Activated CD8-positive, alpha-beta T cell treated with anti-CD3 and anti-CD28 coated beads for 36 hours (primary cell): Measurements from ENCODE around the gene PRPF18. TPM values are rescaled to one million over a fixed set of nuclear protein-coding genes. Genes with fewer than 3 reads are reported as not detected.

Experiments used
- ATAC-seq: fragments of 200-7000 bp; cut with Tn5 transposase; one replicate; pipeline ENCODE4 v1.10.0; 2021; ENCODE audit warnings: mild to moderate bottlenecking, moderate library complexity
- CTCF ChIA-PET: fragments of 350-600 bp; sonication (Branson Sonifier 250); formaldehyde crosslinking; loops from one replicate; lab custom pipeline; 2021; ENCODE audit warnings: antibody characterized with exemption; lab: Charles Lee
- POLR2A ChIA-PET: fragments of 350-600 bp; sonication (Branson Sonifier 250); formaldehyde crosslinking; loops from one replicate; lab custom pipeline; 2021; ENCODE audit warnings: antibody characterized with exemption; lab: Charles Lee
- DNase-seq: peaks from one replicate; pipeline ENCODE4 v3.0.0-alpha.2; 2020
- H3K27ac Mint-ChIP-seq: one replicate; pipeline ENCODE4 v1.8.0; 2021; ENCODE audit warnings: mild to moderate bottlenecking, mixed read lengths
- H3K27me3 Mint-ChIP-seq: one replicate; pipeline ENCODE4 v1.8.0; 2021; ENCODE audit warnings: mixed read lengths
- H3K36me3 Mint-ChIP-seq: one replicate; pipeline ENCODE4 v1.8.0; 2021; ENCODE audit warnings: low read depth, mixed read lengths
- H3K4me1 Mint-ChIP-seq: one replicate; pipeline ENCODE4 v1.8.0; 2021; ENCODE audit warnings: low read depth, mixed read lengths
- H3K4me3 Mint-ChIP-seq: one replicate; pipeline ENCODE4 v1.8.0; 2021; ENCODE audit warnings: mild to moderate bottlenecking, moderate library complexity, mixed read lengths
- H3K9me3 Mint-ChIP-seq: one replicate; pipeline ENCODE4 v1.8.0; 2021; ENCODE audit warnings: mixed read lengths
- CTCF ChIP-seq: fragments of 200-600 bp; IDR thresholded peaks from one replicate; pipeline ENCODE4 v1.8.0; 2022; ENCODE audit warnings: antibody characterized with exemption, mild to moderate bottlenecking
- intact Hi-C: fragments of 100-400 bp; cut with micrococcal nuclease; formaldehyde crosslinking; loops from one replicate; pipeline ENCODE4 v1.10.0; 2022
- total RNA-seq, 2 experiments: library from RNA; stranded (reverse); gene quantifications; one replicate each; pipeline ENCODE4 v1.2.3, GENCODE V29; 2021

PRPF18 gene
- total RNA-seq, 2 experiments from 2014 or later: 17.9 to 18.4 TPM

DNA sequence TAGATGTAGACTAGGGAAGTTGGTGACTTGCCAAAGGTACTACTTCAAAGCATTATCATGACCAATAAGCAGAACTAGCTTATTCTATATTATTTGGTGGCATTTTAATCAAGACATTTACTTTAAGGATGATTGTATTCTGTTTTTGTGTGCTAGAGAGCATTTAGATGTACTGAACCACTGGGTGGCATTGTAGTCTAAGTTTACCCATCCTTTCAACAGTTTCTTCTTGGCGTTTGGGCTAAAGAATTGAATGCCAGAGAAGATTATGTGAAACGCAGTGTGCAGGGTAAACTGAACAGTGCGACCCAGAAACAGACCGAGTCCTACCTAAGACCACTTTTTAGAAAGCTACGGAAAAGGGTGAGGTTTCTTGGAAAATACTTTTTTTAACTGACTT is 26.8 kb downstream of the PRPF18 start:
- TF ChIP-seq CTCF: no peak
- H3K9me3 Mint-ChIP-seq: no peaks in the 10 kb centered on the region
- DNase-seq (no peak), ATAC-seq (no peak)
- H3K4me1 Mint-ChIP-seq: no peaks in the 10 kb centered on the region
- intact Hi-C loops: no loop called here
- no peak overlapping the region for H3K27ac Mint-ChIP-seq
- no peak overlapping the region for H3K4me3 Mint-ChIP-seq
- POLR2A ChIA-PET: interaction anchor here (1.0 kb wide), 1 partner anchor 28 kb away, joined by 3 read pairs; no protein-coding TSS in a partner anchor
- H3K27me3 Mint-ChIP-seq: no peaks in the 10 kb centered on the region
- CTCF ChIA-PET: interaction anchor here (0.8 to 1.0 kb wide), 5 partner anchors 10 to 108 kb away, joined by 3 to 4 read pairs (median 3); no protein-coding TSS in a partner anchor
- H3K36me3 Mint-ChIP-seq: peaks cover 42% of the 10 kb centered on the region

DNA sequence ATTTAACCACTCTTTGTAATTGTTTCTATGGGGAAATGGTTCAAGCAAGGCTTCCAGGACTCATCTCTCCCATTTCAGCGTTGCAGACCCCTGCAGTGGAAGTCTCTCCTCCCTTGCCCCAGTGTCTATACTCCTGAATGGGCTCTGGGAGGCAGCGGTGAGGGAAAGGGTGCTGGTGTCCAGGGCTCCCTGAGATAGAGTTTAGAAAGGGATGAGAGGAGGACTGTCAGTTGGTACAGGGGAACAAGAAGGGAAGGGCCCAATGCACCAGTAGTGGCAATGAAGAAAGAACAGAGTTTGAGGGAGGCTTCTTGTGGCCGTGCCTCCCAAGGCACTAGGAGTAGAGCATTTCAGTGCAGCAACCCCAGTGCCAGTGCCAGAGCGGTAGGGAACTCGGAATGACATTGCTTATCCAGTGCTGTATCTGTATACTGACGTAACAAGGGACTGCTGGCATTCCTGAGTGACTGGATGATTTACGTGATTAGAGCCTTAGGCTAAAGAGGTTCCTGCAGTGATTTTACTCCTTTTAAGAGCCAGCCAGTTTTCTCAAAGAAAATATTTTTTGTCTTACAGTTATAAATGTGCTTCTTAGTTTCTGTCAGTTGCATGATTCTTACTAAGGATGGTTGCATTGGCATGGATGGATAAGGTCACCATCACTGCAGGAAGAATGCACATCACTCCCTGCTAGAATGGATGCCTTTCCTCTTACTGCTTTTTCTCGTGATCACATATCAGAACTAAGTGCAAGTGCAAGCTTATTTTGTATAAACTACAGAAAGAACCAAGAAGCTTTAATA is 28.0 kb downstream of the PRPF18 start:
- no peak for ATAC-seq
- peaks cover 45% of the 10 kb centered on the region for H3K36me3 Mint-ChIP-seq
- POLR2A ChIA-PET: interaction anchor here (1.1 kb wide), 1 partner anchor 11 kb away, joined by 6 read pairs; no protein-coding TSS in a partner anchor
- DNase-seq: no peak
- H3K27me3 Mint-ChIP-seq: no peaks in the 10 kb centered on the region
- intact Hi-C loops: no loop called here
- H3K4me3 Mint-ChIP-seq: no peak overlapping the region
- CTCF ChIA-PET: interaction anchor here (1.0 kb wide), 1 partner anchor 10 kb away, joined by 4 read pairs; no protein-coding TSS in a partner anchor
- H3K27ac Mint-ChIP-seq: no peak overlapping the region
- no peaks in the 10 kb centered on the region for H3K4me1 Mint-ChIP-seq
- no peaks in the 10 kb centered on the region for H3K9me3 Mint-ChIP-seq
- TF ChIP-seq CTCF: no peak

GRCh38 chr10:13615650-13616300 is 29.0 kb downstream of the PRPF18 start:
- DNase-seq: no peak
- no peaks in the 10 kb centered on the region for H3K9me3 Mint-ChIP-seq
- H3K27ac Mint-ChIP-seq: no peak overlapping the region
- no peaks in the 10 kb centered on the region for H3K4me1 Mint-ChIP-seq
- no peak overlapping the region for H3K4me3 Mint-ChIP-seq
- peaks cover 39% of the 10 kb centered on the region for H3K36me3 Mint-ChIP-seq
- ChIA-PET POLR2A (interaction anchor here (1.1 kb wide), 1 partner anchor 12 kb away, joined by 6 read pairs; no protein-coding TSS in a partner anchor), CTCF (interaction anchor here (1.0 kb wide), 2 partner anchors 11 to 44 kb away, joined by 3 to 4 read pairs; no protein-coding TSS in a partner anchor)
- no peak for ATAC-seq
- intact Hi-C loops: no loop called here
- no peak for TF ChIP-seq CTCF
- H3K27me3 Mint-ChIP-seq: no peaks in the 10 kb centered on the region

DNA sequence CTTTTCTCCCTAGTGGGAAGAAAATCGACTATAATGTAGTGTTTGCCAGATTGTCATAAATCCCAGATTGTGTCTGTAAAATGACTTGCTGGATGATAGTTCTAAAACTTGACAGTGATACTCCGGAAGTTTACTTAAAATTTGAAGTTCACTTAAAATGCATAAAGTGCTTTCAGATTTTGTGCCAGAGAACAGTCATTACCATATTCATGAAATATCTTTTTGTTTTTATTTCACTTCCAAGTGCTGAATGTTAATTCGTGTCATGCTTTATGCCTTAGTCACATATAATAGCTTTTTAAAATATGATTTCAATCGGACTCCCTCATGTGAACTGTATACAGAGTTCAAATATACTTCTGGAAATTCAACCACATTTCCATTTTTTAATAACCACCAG is 30.4 kb downstream of the PRPF18 start:
- ATAC-seq (no peak), DNase-seq (no peak)
- H3K9me3 Mint-ChIP-seq: no peaks in the 10 kb centered on the region
- ChIA-PET CTCF (no interaction called here), POLR2A (no interaction called here)
- peaks cover 31% of the 10 kb centered on the region for H3K36me3 Mint-ChIP-seq
- H3K4me1 Mint-ChIP-seq: no peaks in the 10 kb centered on the region
- H3K27ac Mint-ChIP-seq: no peak overlapping the region
- no peaks in the 10 kb centered on the region for H3K27me3 Mint-ChIP-seq
- TF ChIP-seq CTCF: no peak
- intact Hi-C loops: no loop called here
- no peak overlapping the region for H3K4me3 Mint-ChIP-seq

DNA sequence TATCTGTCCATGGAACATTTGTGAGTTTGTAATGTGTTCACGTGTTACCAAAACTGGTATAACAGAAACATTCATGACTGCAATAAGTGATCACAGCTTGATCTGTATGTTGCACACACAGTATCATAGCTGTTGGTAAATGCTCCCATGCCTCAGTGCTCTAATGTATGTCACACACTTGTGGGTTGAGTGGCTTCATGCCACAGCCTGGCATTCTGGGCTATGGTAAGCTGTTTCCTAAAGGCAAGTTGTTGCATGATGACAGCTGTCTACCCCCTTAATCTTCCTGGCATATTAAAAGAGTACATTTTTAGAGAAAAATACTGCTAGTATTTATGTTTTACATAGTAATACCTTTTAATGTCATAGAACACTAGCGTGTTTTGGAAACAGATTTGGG is 35.2 kb downstream of the PRPF18 start:
- no peak for DNase-seq
- Mint-ChIP-seq H3K4me3 (no peak overlapping the region), H3K36me3 (peaks cover 11% of the 10 kb centered on the region), H3K4me1 (no peaks in the 10 kb centered on the region), H3K27me3 (no peaks in the 10 kb centered on the region), H3K9me3 (no peaks in the 10 kb centered on the region), H3K27ac (no peak overlapping the region)
- POLR2A ChIA-PET: no interaction called here
- CTCF ChIA-PET: no interaction called here
- TF ChIP-seq CTCF: no peak
- ATAC-seq: no peak
- intact Hi-C loops: no loop called here
